ENCODE data around the gene SLC16A3. TPM values are rescaled to one million over a fixed set of nuclear protein-coding genes. Genes with fewer than 3 reads are reported as not detected.

The SLC16A3 gene
- total and polyA plus RNA-seq, 9 of the 15 experiments (the other 6 are each of a cell fraction or from before 2014, with no cell fraction given) = 0.11 to 5.4 (median 1.2) TPM; not detected in 2

GRCh38 chr17:82287013-82287867 lies 58.4 kb downstream of the SLC16A3 start:
- intact Hi-C loops (cut with micrococcal nuclease) = no loop called here
- peaks cover 49 to 75% of the 10 kb centered on the region in 2 experiments for H3K4me1 ChIP-seq (replicated peaks in 1 of 2; ENCODE audit: control insufficient read depth in 2 of 2, insufficient read depth in 2 of 2, low read length in 2 of 2)
- no peaks in the 10 kb centered on the region for H3K9me3 ChIP-seq (replicated peaks; ENCODE audit: control insufficient read depth, insufficient read depth, low read depth, low read length)
- H3K9me1 ChIP-seq (ENCODE audit: control insufficient read depth, insufficient read depth, low read length) = no peaks in the 10 kb centered on the region
- H3K4me2 ChIP-seq (ENCODE audit: insufficient read depth, low read length) = peak overlapping the region; percentile 64; the same call in 1 of the 2 replicates
- ChIA-PET CTCF (ENCODE audit: low intra/inter-chr PET ratio) (interaction anchor here (0.5 kb wide), 1 partner anchor 250 kb away, joined by 3 read pairs; the partner anchor contains the start of gene DCXR), POLR2A (interaction anchor here (1.0 kb wide), 1 partner anchor 14 kb away, joined by 4 read pairs; the partner anchor contains the start of gene CSNK1D)
- in situ Hi-C loops (cut with MboI) = no loop called here
- ATAC-seq (no peak), FAIRE-seq (peak; percentile 35), DNase-seq (ENCODE audit: extremely low read depth in 1 of 4, low spot score in 3 of 4) (no peak)
- H3K9ac ChIP-seq (ENCODE audit: insufficient read depth in 1 of 2, low read depth in 2 of 2, low read length in 2 of 2) = peak overlapping the region; percentile 27 to 65; a peak in 3 of 4 replicates
- H3K27ac ChIP-seq (ENCODE audit: extremely low read depth, low read depth, low read length) = peak overlapping the region; percentile 61
- no peaks in the 10 kb centered on the region for H4K20me1 ChIP-seq (replicated peaks; ENCODE audit: control insufficient read depth, insufficient read depth, low read length)
- H3K27me3 ChIP-seq (ENCODE audit: control insufficient read depth in 2 of 2, insufficient read depth in 2 of 2, low read length in 2 of 2) = no peaks in the 10 kb centered on the region
- BruUV-seq (replicated peaks) = no TSS peak
- WGBS (ENCODE audit: insufficient coverage, low coverage, missing lambda C conversion rate) = 55% methylated on average over 8 of the region's 9 CpGs
- peaks cover 10% of the 10 kb centered on the region for H3K79me2 ChIP-seq (ENCODE audit: control insufficient read depth, insufficient read depth, low read length)
- H3K36me3 ChIP-seq (ENCODE audit: control insufficient read depth, insufficient read depth, low read length) = no peaks in the 10 kb centered on the region
- peak overlapping the region; percentile 67 for H2AFZ ChIP-seq (ENCODE audit: low read depth, low read length)
- H3K4me3 ChIP-seq = no peak overlapping the region
- TF ChIP-seq ZNF224 (CRISPR knock-in tag; IDR thresholded peaks at IDR 0.05) = no peak
- no peak for TF ChIP-seq PREB (CRISPR knock-in tag; IDR thresholded peaks at IDR 0.05)
- TF ChIP-seq KHSRP (IDR thresholded peaks at IDR 0.05) = no peak
- TF ChIP-seq ZNF143 (CRISPR knock-in tag; IDR thresholded peaks at IDR 0.05) = 0 out of 2 replicates have a peak, but pooled peaks have one; percentile 34
- no peak for TF ChIP-seq ATF1 (CRISPR knock-in tag; IDR thresholded peaks at IDR 0.05)
- TF ChIP-seq ATF1 (tag; IDR thresholded peaks at IDR 0.05) = no peak
- no peak for TF ChIP-seq ZNF589 (CRISPR knock-in tag; IDR thresholded peaks at IDR 0.05; ENCODE audit: low read depth)
- TF ChIP-seq TBP (optimal IDR thresholded peaks at IDR 0.05; ENCODE audit: low read depth, low read length) = no peak
- no peak for TF ChIP-seq POU5F1 (IDR thresholded peaks at IDR 0.05; ENCODE audit: borderline replicate concordance, low read depth, low read length, partially characterized antibody)
